Keratinocyte (primary cell): ENCODE measurements around the gene PDK2.

Experiments
- EZH2 ChIP-seq: IDR thresholded peaks from one replicate; pipeline ENCODE4 v1.6.1; 2012; ENCODE audit warnings: inconsistent platforms, mild to moderate bottlenecking, low read length, moderate library complexity
- TF ChIP-seq, protein P1 (sequence below), 3 experiments: IDR thresholded peaks in 1 of 3; conservative IDR thresholded peaks in 1 of 3; optimal IDR thresholded peaks in 1 of 3; 2 replicates in 2 of 3; 3 replicates in 1 of 3; pipeline versions ENCODE3 to v1.5.1; 2011; ENCODE audit warnings: low read length in 3 of 3, mild to moderate bottlenecking in 3 of 3, moderate library complexity in 2 of 3, control low read depth in 1 of 3, inconsistent platforms in 1 of 3; ENCODE audit not compliant: insufficient read depth in 2 of 3; ENCODE audit errors: extremely low read depth in 1 of 3

- TF ChIP-seq, protein P1, sequence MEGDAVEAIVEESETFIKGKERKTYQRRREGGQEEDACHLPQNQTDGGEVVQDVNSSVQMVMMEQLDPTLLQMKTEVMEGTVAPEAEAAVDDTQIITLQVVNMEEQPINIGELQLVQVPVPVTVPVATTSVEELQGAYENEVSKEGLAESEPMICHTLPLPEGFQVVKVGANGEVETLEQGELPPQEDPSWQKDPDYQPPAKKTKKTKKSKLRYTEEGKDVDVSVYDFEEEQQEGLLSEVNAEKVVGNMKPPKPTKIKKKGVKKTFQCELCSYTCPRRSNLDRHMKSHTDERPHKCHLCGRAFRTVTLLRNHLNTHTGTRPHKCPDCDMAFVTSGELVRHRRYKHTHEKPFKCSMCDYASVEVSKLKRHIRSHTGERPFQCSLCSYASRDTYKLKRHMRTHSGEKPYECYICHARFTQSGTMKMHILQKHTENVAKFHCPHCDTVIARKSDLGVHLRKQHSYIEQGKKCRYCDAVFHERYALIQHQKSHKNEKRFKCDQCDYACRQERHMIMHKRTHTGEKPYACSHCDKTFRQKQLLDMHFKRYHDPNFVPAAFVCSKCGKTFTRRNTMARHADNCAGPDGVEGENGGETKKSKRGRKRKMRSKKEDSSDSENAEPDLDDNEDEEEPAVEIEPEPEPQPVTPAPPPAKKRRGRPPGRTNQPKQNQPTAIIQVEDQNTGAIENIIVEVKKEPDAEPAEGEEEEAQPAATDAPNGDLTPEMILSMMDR (optimal IDR thresholded peaks at IDR 0.05 in 1 of 3, IDR thresholded peaks at IDR 0.05 in 1 of 3, conservative IDR thresholded peaks at IDR 0.05 in 1 of 3; ENCODE audit: extremely low read depth in 1 of 3, insufficient read depth in 2 of 3, low read length in 3 of 3) = peak in 1 of 3 experiments; percentile 35
- TF ChIP-seq EZH2 = no peak
Measured at GRCh38 chr17:50146230-50146926, 51.2 kb downstream of the PDK2 start.
